Mucosa of rectum (tissue), 2 donors: ENCODE measurements around the gene COL17A1.

ENCODE experiments used
- H3K27ac ChIP-seq, 2 donors: one replicate each; pipeline ENCODE4 v1.7.0; 2013; ENCODE audit warnings: inconsistent platforms in 2 of 2, low read depth in 2 of 2, low read length in 2 of 2
- H3K27me3 ChIP-seq, 2 donors: one replicate each; pipeline ENCODE4 v1.7.0; 2013; ENCODE audit warnings: low read length in 2 of 2; ENCODE audit not compliant: control insufficient read depth in 2 of 2, insufficient read depth in 2 of 2
- H3K36me3 ChIP-seq, 2 donors: one replicate each; pipeline ENCODE4 v1.7.0; 2013; ENCODE audit warnings: low read length in 2 of 2; ENCODE audit not compliant: control insufficient read depth in 2 of 2, insufficient read depth in 2 of 2
- H3K4me1 ChIP-seq, 2 donors: one replicate each; pipeline ENCODE4 v1.7.0; 2013; ENCODE audit warnings: low read length in 2 of 2, mild to moderate bottlenecking in 1 of 2; ENCODE audit not compliant: control insufficient read depth in 2 of 2, insufficient read depth in 2 of 2
- H3K4me3 ChIP-seq, 2 donors: one replicate each; pipeline ENCODE4 v1.7.0; 2013; ENCODE audit warnings: low read length in 2 of 2
- H3K9ac ChIP-seq, 2 donors: one replicate each; pipeline ENCODE4 v1.7.0; 2013; ENCODE audit warnings: low read length in 2 of 2, low read depth in 1 of 2, mild to moderate bottlenecking in 1 of 2
- H3K9me3 ChIP-seq, 2 donors: one replicate each; pipeline ENCODE4 v1.7.0; 2013; ENCODE audit warnings: low read length in 2 of 2; ENCODE audit not compliant: control insufficient read depth in 2 of 2
- donor health status: healthy.
- donor health status: Normal muscosa, but diverticular disease.

Gene COL17A1

GRCh38 chr10:104026762-104027161, 58.9 kb downstream of the COL17A1 start:
- Histone ChIP-seq H3K36me3 (peaks cover 51 to 54% of the 10 kb centered on the region in 2 donors), H3K9me3 (no peaks in the 10 kb centered on the region), H3K9ac (no peak overlapping the region), H3K4me3 (no peak overlapping the region), H3K27me3 (no peaks in the 10 kb centered on the region), H3K4me1 (no peaks in the 10 kb centered on the region), H3K27ac (no peak overlapping the region)

GRCh38 chr10:104025524-104025923, 60.2 kb downstream of the COL17A1 start:
- no peak overlapping the region for H3K4me3 ChIP-seq
- no peak overlapping the region for H3K27ac ChIP-seq
- no peak overlapping the region for H3K9ac ChIP-seq
- no peaks in the 10 kb centered on the region for H3K9me3 ChIP-seq
- no peaks in the 10 kb centered on the region for H3K27me3 ChIP-seq
- H3K36me3 ChIP-seq, result peaks cover 56 to 62% of the 10 kb centered on the region in 2 donors
- H3K4me1 ChIP-seq, result no peaks in the 10 kb centered on the region

- no peaks in the 10 kb centered on the region for H3K27me3 ChIP-seq
- H3K4me3 ChIP-seq, result no peak overlapping the region
- no peaks in the 10 kb centered on the region for H3K9me3 ChIP-seq
- H3K4me1 ChIP-seq, result no peaks in the 10 kb centered on the region
- no peak overlapping the region for H3K27ac ChIP-seq
- H3K9ac ChIP-seq, result no peak overlapping the region
- peaks cover 68 to 78% of the 10 kb centered on the region in 2 donors for H3K36me3 ChIP-seq
Measured at GRCh38 chr10:104022026-104022425, 63.7 kb downstream of the COL17A1 start.

- no peak overlapping the region for H3K9ac ChIP-seq
- H3K27me3 ChIP-seq, result no peaks in the 10 kb centered on the region
- no peaks in the 10 kb centered on the region for H3K4me1 ChIP-seq
- no peak overlapping the region for H3K27ac ChIP-seq
- no peak overlapping the region for H3K4me3 ChIP-seq
- H3K36me3 ChIP-seq, result peaks cover 71 to 81% of the 10 kb centered on the region in 2 donors
- no peaks in the 10 kb centered on the region for H3K9me3 ChIP-seq
Measured at GRCh38 chr10:104021246-104021645, 64.4 kb downstream of the COL17A1 start.

GRCh38 chr10:104020020-104020419, 65.7 kb downstream of the COL17A1 start:
- Histone ChIP-seq H3K27me3 (no peaks in the 10 kb centered on the region), H3K9ac (no peak overlapping the region), H3K4me3 (no peak overlapping the region), H3K27ac (no peak overlapping the region), H3K4me1 (no peaks in the 10 kb centered on the region), H3K36me3 (peaks cover 65 to 73% of the 10 kb centered on the region in 2 donors), H3K9me3 (no peaks in the 10 kb centered on the region)

GRCh38 chr10:104018471-104018870, 67.2 kb downstream of the COL17A1 start:
- no peaks in the 10 kb centered on the region for H3K27me3 ChIP-seq
- no peaks in the 10 kb centered on the region for H3K9me3 ChIP-seq
- no peak overlapping the region for H3K27ac ChIP-seq
- H3K4me1 ChIP-seq, result no peaks in the 10 kb centered on the region
- H3K4me3 ChIP-seq, result no peak overlapping the region
- H3K9ac ChIP-seq, result no peak overlapping the region
- H3K36me3 ChIP-seq, result peaks cover 55 to 65% of the 10 kb centered on the region in 2 donors

GRCh38 chr10:104016661-104017060, 69.0 kb downstream of the COL17A1 start:
- H3K27ac ChIP-seq, result no peak overlapping the region
- H3K9ac ChIP-seq, result no peak overlapping the region
- H3K27me3 ChIP-seq, result no peaks in the 10 kb centered on the region
- H3K9me3 ChIP-seq, result no peaks in the 10 kb centered on the region
- H3K4me1 ChIP-seq, result no peaks in the 10 kb centered on the region
- H3K4me3 ChIP-seq, result no peak overlapping the region
- H3K36me3 ChIP-seq, result peaks cover 48 to 52% of the 10 kb centered on the region in 2 donors

- Histone ChIP-seq H3K9me3 (no peaks in the 10 kb centered on the region), H3K9ac (no peak overlapping the region), H3K27ac (no peak overlapping the region), H3K27me3 (no peaks in the 10 kb centered on the region), H3K4me1 (no peaks in the 10 kb centered on the region), H3K36me3 (peaks cover 29 to 30% of the 10 kb centered on the region in 2 donors), H3K4me3 (no peak overlapping the region)
Measured at GRCh38 chr10:104014176-104014575, 71.5 kb downstream of the COL17A1 start.

- no peaks in the 10 kb centered on the region for H3K27me3 ChIP-seq
- H3K4me1 ChIP-seq, result no peaks in the 10 kb centered on the region
- no peaks in the 10 kb centered on the region for H3K9me3 ChIP-seq
- no peak overlapping the region for H3K4me3 ChIP-seq
- H3K36me3 ChIP-seq, result peaks cover 28 to 30% of the 10 kb centered on the region in 2 donors
- H3K27ac ChIP-seq, result no peak overlapping the region
- no peak overlapping the region for H3K9ac ChIP-seq
Measured at GRCh38 chr10:104013489-104013888, 72.2 kb downstream of the COL17A1 start.

GRCh38 chr10:104011904-104012303, 73.8 kb downstream of the COL17A1 start:
- H3K4me1 ChIP-seq, result no peaks in the 10 kb centered on the region
- no peak overlapping the region for H3K9ac ChIP-seq
- no peak overlapping the region for H3K4me3 ChIP-seq
- H3K9me3 ChIP-seq, result no peaks in the 10 kb centered on the region
- no peak overlapping the region for H3K27ac ChIP-seq
- H3K27me3 ChIP-seq, result no peaks in the 10 kb centered on the region
- peaks cover 27 to 33% of the 10 kb centered on the region in 2 donors for H3K36me3 ChIP-seq
